K562 (cell line): ENCODE results near the gene ZNF629. TPM values are rescaled to one million over a fixed set of nuclear protein-coding genes. Genes with fewer than 3 reads are reported as not detected.

Source experiments
- ATAC-seq: fragments of 200-7000 bp; cut with Tn5 transposase; 3 replicates; pipeline ENCODE4 v1.9.1; 2020; ENCODE audit warnings: moderate library complexity
- BruUV-seq: library from RNA; stranded (reverse); fragments of 400-500 nt; replicated peaks from 2 replicates; lab custom pipeline; 2021; lab: Mats Ljungman, UMichigan
- CTCF ChIA-PET: fragments of 300-600 bp; formaldehyde crosslinking; extraction: SDS; loops from one replicate; lab custom pipeline; 2021; ENCODE audit warnings: low intra/inter-chr PET ratio; lab: Yijun Ruan, JAX
- POLR2A ChIA-PET: fragments of 300-600, 350-650 bp; sonication (Branson Sonifier 250); formaldehyde crosslinking; extraction: SDS; loops from one replicate; lab custom pipeline; 2021; ENCODE audit warnings: antibody characterized with exemption, inconsistent platforms; lab: Yijun Ruan, JAX
- DNase-seq, 4 experiments: peaks; one replicate each; pipeline versions ENCODE4 v3.0.0 to v3.0.0-alpha.2; 2011 to 2018; ENCODE audit warnings: low spot score in 3 of 4, mixed read lengths in 3 of 4; ENCODE audit errors: extremely low read depth in 1 of 4
- FAIRE-seq: peaks from 2 replicates; lab custom pipeline; 2011; peaks lifted over from hg19 to GRCh38; lab: Jason Lieb, UNC
- H2AFZ ChIP-seq: 2 replicates; pipeline ENCODE4 v1.6.0; 2011; ENCODE audit warnings: low read depth, low read length, control low read depth, inconsistent platforms
- H3K27ac ChIP-seq: fragments of 200-600 bp; 3 replicates; pipeline ENCODE4 v1.8.0; 2011; ENCODE audit warnings: low read depth, mild to moderate bottlenecking, control low read depth, inconsistent platforms, low read length, moderate library complexity, mixed read lengths; ENCODE audit errors: extremely low read depth
- H3K27me3 ChIP-seq, 2 experiments: fragments of 300-600 bp in 1 of 2; 2 replicates in 1 of 2; 3 replicates in 1 of 2; pipeline versions ENCODE4 v1.6.0 to v1.8.0; 2011; ENCODE audit warnings: inconsistent platforms in 2 of 2, low read length in 2 of 2, mild to moderate bottlenecking in 1 of 2, mixed read lengths in 1 of 2, moderate library complexity in 1 of 2; ENCODE audit not compliant: control insufficient read depth in 2 of 2, insufficient read depth in 2 of 2
- H3K36me3 ChIP-seq: fragments of 300-600 bp; 3 replicates; pipeline ENCODE4 v1.8.0; 2011; ENCODE audit warnings: mild to moderate bottlenecking, low read length, inconsistent platforms; ENCODE audit not compliant: control insufficient read depth, insufficient read depth
- H3K4me1 ChIP-seq, 2 experiments: fragments of 200-600 bp in 1 of 2; replicated peaks in 1 of 2; 2 replicates in 1 of 2; 3 replicates in 1 of 2; pipeline versions ENCODE4 v1.5.1 to v1.8.0; 2011; ENCODE audit warnings: inconsistent platforms in 2 of 2, low read length in 2 of 2, mild to moderate bottlenecking in 1 of 2, mixed read lengths in 1 of 2, moderate library complexity in 1 of 2; ENCODE audit not compliant: control insufficient read depth in 2 of 2, insufficient read depth in 2 of 2
- H3K4me2 ChIP-seq: 2 replicates; pipeline ENCODE4 v1.6.1; 2011; ENCODE audit warnings: low read length, control low read depth, inconsistent platforms, mixed read lengths; ENCODE audit not compliant: insufficient read depth
- H3K4me3 ChIP-seq: fragments of 200-600 bp; sonication (generic), shearing (Covaris generic); 2 replicates; pipeline ENCODE4 v1.5.1; 2016; ENCODE audit warnings: control low read depth, inconsistent platforms
- H3K79me2 ChIP-seq: fragments of 200-600 bp; 3 replicates; pipeline ENCODE4 v1.8.0; 2011; ENCODE audit warnings: low read length, inconsistent platforms; ENCODE audit not compliant: control insufficient read depth, insufficient read depth
- H3K9ac ChIP-seq, 2 experiments: 2 replicates each; pipeline versions ENCODE4 v1.6.0 to v1.6.1; 2011; ENCODE audit warnings: low read depth in 2 of 2, low read length in 2 of 2, control low read depth in 1 of 2, inconsistent platforms in 1 of 2, mild to moderate bottlenecking in 1 of 2, mixed read lengths in 1 of 2; ENCODE audit not compliant: insufficient read depth in 1 of 2
- H3K9me1 ChIP-seq: one replicate; pipeline ENCODE4 v1.6.0; 2011; ENCODE audit warnings: inconsistent platforms, mild to moderate bottlenecking, low read length, moderate library complexity; ENCODE audit not compliant: control insufficient read depth, insufficient read depth
- H3K9me3 ChIP-seq: replicated peaks from 2 replicates; pipeline ENCODE4 v1.5.1; 2011; ENCODE audit warnings: low read depth, low read length, inconsistent platforms; ENCODE audit not compliant: control insufficient read depth, insufficient read depth
- H4K20me1 ChIP-seq: replicated peaks from 2 replicates; pipeline ENCODE4 v1.6.1; 2011; ENCODE audit warnings: low read length, inconsistent platforms, mixed read lengths; ENCODE audit not compliant: control insufficient read depth, insufficient read depth
- AFF4 ChIP-seq: sonication (generic); formaldehyde crosslinking; IDR thresholded peaks from 2 replicates; pipeline ENCODE4 v1.8.0; 2023; ENCODE audit warnings: mild to moderate bottlenecking, missing genetic modification reagents
- ARID3A ChIP-seq: IDR thresholded peaks from 2 replicates; pipeline ENCODE4 v1.6.1; 2012; ENCODE audit warnings: low read depth, low read length, improper control_type of control experiment, borderline replicate concordance
- ETS1 ChIP-seq: conservative IDR thresholded peaks from 2 replicates; pipeline ENCODE4 v1.6.1; 2011; ENCODE audit warnings: low read depth, mild to moderate bottlenecking, low read length; ENCODE audit not compliant: control insufficient read depth
- ETV1 ChIP-seq: fragments of 450-650 bp; conservative IDR thresholded peaks from 2 replicates; pipeline ENCODE4 v1.6.1; 2016; ENCODE audit warnings: missing genetic modification characterization, control low read depth, low read depth, missing compliant biosample characterization
- IFI16 ChIP-seq: fragments of 250-450 bp; sonication (Bioruptor Pico); IDR thresholded peaks from 2 replicates; pipeline ENCODE4 v2.1.2; 2022; ENCODE audit warnings: mild to moderate bottlenecking, inconsistent platforms
- TCF7L2 ChIP-seq: fragments of 150-350 bp; IDR thresholded peaks from 2 replicates; pipeline ENCODE4 v1.6.1; 2016; ENCODE audit warnings: low read depth, mild to moderate bottlenecking, low read length, moderate library complexity
- TRIM28 ChIP-seq: fragments of 450-650 bp; IDR thresholded peaks from 2 replicates; pipeline ENCODE4 v1.6.1; 2017
- USF1 ChIP-seq: sonication (generic); formaldehyde crosslinking; IDR thresholded peaks from 2 replicates; pipeline ENCODE4 v1.9.0; 2022; ENCODE audit warnings: mild to moderate bottlenecking, missing genetic modification reagents
- YY1 ChIP-seq, 3 experiments: IDR thresholded peaks; 2 replicates each; pipeline ENCODE4 v1.6.1; 2011; ENCODE audit warnings: low read length in 2 of 3, mild to moderate bottlenecking in 2 of 3, moderate library complexity in 2 of 3, borderline replicate concordance in 1 of 3, control low read depth in 1 of 3, low read depth in 1 of 3; ENCODE audit not compliant: insufficient read depth in 3 of 3, insufficient replicate concordance in 2 of 3, control insufficient read depth in 1 of 3, insufficient read length in 1 of 3; ENCODE audit errors: extremely low read depth in 1 of 3
- ZC3H8 ChIP-seq: fragments of 450-650 bp; IDR thresholded peaks from 2 replicates; pipeline ENCODE4 v1.6.1; 2017
- ZNF589 ChIP-seq: fragments of 200-800 bp; sonication (Bioruptor generic); IDR thresholded peaks from 2 replicates; pipeline ENCODE4 v1.6.1; 2016; ENCODE audit warnings: low read depth, missing genetic modification characterization, missing compliant biosample characterization
- WGBS: fragments of 100-300 bp; shearing (Covaris generic); methylation state at CpG from one replicate; pipeline ENCODE4 v1.1.6; 2016; ENCODE audit warnings: low coverage, mixed read lengths; ENCODE audit not compliant: insufficient coverage; ENCODE audit errors: missing lambda C conversion rate; 5-methylcytosine and 5-hydroxymethylcytosine counted together
- in situ Hi-C: fragments of 300-500 bp; cut with MboI; formaldehyde crosslinking; loops from 4 replicates; pipeline ENCODE4 v1.15.0; 2018; ENCODE audit warnings: inconsistent platforms, mixed read lengths
- intact Hi-C: fragments of 100-400 bp; cut with micrococcal nuclease; formaldehyde crosslinking; loops from 2 replicates; pipeline ENCODE4 v1.14.2; 2022
- polyA plus RNA-seq, 8 experiments: library from polyadenylated mRNA; depleted of rRNA in 4 of 8; stranded (reverse) in 5 of 8; unstranded in 3 of 8; fragments of >200 nt; fragmentation: Nextera tagmentation in 2 of 8; fragmentation: Illumina TruSeq in 1 of 8; extraction: Ambion mirVana in 2 of 8; extraction: Trizol in 1 of 8; gene quantifications; 2 replicates each; pipeline versions ENCODE4 v1.2.1 to v1.2.3, GENCODE V29; 2011 to 2014; ENCODE audit warnings: inconsistent platforms in 1 of 8, missing spikeins in 1 of 8
- total RNA-seq, 7 experiments: library from RNA; depleted of rRNA in 6 of 7; stranded (reverse); fragments of >200 nt in 6 of 7; fragmentation: Illumina TruSeq in 2 of 7; extraction: Trizol in 2 of 7; gene quantifications; 2 replicates each; pipeline versions ENCODE4 v1.2.1 to v1.2.3, GENCODE V29; 2011 to 2021; ENCODE audit warnings: low replicate concordance in 1 of 7

The ZNF629 gene
- total and polyA plus RNA-seq, 9 of the 15 experiments (the other 6 are each of a cell fraction or from before 2014, with no cell fraction given) = 0.44 to 18.8 (median 7.4) TPM

- Histone ChIP-seq H3K27ac (peak overlapping the region; percentile 54), H2AFZ (peak overlapping the region; percentile 92), H3K4me3 (peak overlapping the region; percentile 88), H3K9me1 (no peaks in the 10 kb centered on the region), H3K36me3 (peaks cover 75% of the 10 kb centered on the region), H3K9ac (peak overlapping the region; percentile 55 to 95), H3K79me2 (peaks cover 42% of the 10 kb centered on the region), H3K27me3 (no peaks in the 10 kb centered on the region), H3K4me1 (peaks cover 19 to 47% of the 10 kb centered on the region in 2 experiments; a peak in 4 of 5 replicates), H3K4me2 (peak overlapping the region; percentile 94), H4K20me1 (no peaks in the 10 kb centered on the region), H3K9me3 (no peaks in the 10 kb centered on the region)
- peak; percentile 48 for FAIRE-seq
- ChIA-PET POLR2A (interaction anchor here (1.0 to 3.7 kb wide), 5 partner anchors 9 to 15 kb away, joined by 3 to 28 read pairs (median 7); partner anchors contain the start of gene PHKG2), CTCF (no interaction called here)
- intact Hi-C loops (loop anchor here (5.0 kb wide), 1 partner anchor 51 kb away; no protein-coding TSS in a partner anchor), in situ Hi-C loops (no loop called here)
- TSS peak; percentile 62 for BruUV-seq
- DNase-seq = peak; percentile 54 to 81 (median 63)
- peak; percentile 70 for ATAC-seq
- 0% methylated on average over 62 of the region's 64 CpGs for WGBS
- TF ChIP-seq TRIM28 (no peak), ZNF589 (CRISPR knock-in tag) (no peak), AFF4 (no peak; the same call in 1 of the 2 replicates), TCF7L2 (no peak), ETS1 (peak; percentile 41; the same call in 1 of the 2 replicates), IFI16 (CRISPR knock-in tag) (no peak), ARID3A (no peak), ETV1 (tag) (peak; percentile 45; the same call in 1 of the 2 replicates), USF1 (CRISPR knock-in tag) (no peak), YY1 (IDR thresholded peaks at IDR 0.05; ENCODE audit: borderline replicate concordance in 1 of 3, control insufficient read depth in 1 of 3, extremely low read depth in 1 of 3, insufficient read depth in 3 of 3, insufficient read length in 1 of 3, insufficient replicate concordance in 2 of 3, low read depth in 1 of 3, low read length in 2 of 3) (no peak), ZC3H8 (no peak)
These were observed 25.5 kb downstream of the ZNF629 start for GRCh38 chr16:30761427-30761927.
